GM19238 (cell line): Measurements from ENCODE around the gene ATXN7L2.
A peak's percentile ranks its signal among the peaks of the same experiment; 100 is the strongest.
"Not testable (repeated sequence)": the region's sequence is repeated elsewhere in the genome, so short reads cannot be mapped to it uniquely, and the experiment has no call there.

ENCODE experiments used
- DNase-seq: peaks from one replicate; pipeline ENCODE4 v3.0.0; 2011; ENCODE audit warnings: low spot score; ENCODE audit not compliant: insufficient read length

Gene ATXN7L2

GRCh38 chr1:109483672-109484518 lies at the start of gene ATXN7L2:
Gene ATXN7L2 (plus strand): TSS chr1:109483905. CDS start chr1:109483954, 49 bp downstream.
- peak; percentile 98 for DNase-seq

DNA sequence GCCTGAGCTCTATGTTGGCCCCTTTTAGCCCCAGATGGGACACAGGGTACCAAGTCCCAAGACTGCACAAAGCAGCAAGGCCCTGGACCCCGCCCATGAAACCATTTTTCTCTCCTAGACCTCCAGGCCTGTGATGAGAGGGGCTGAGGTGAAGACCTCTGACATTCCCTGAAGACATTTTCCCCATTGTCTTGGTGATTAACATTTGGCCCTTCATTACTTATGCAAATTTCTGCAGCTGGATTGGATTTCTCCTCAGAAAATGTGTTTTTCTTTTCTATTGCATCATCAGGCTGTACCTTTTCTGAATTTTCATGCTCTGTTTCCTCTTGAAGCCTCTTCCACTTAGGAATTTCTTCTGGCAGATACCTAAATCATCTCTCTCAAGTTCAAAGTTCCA lies 49.2 kb upstream of the ATXN7L2 start:
- DNase-seq: no peak

GRCh38 chr1:109438798-109439297 lies 44.9 kb upstream of the ATXN7L2 start:
- DNase-seq: no peak

GRCh38 chr1:109441069-109441468 lies 42.6 kb upstream of the ATXN7L2 start:
- DNase-seq: no peak

DNA sequence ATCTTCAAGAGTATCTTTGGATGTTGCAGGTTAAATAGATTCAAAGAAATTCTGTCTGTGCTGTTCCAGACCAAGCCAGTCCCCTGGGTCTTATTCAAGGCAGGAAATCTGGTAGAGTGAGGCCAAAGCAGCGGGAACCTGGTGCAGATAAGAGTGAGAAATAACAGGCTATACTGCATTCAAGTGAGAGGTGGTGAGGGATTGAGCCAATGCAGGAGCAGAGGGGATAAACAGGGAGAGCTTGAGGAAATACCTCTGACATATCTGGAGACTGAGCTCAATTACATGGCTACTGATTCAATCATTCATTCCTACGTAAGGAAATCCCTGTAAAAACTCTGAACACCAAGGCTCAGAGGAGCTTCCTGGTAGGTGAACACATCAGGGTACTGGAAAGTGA lies 40.2 kb upstream of the ATXN7L2 start:
- DNase-seq: no peak

GRCh38 chr1:109444346-109444745 lies 39.4 kb upstream of the ATXN7L2 start:
- DNase-seq: no peak

GRCh38 chr1:109445949-109446695 lies 37.6 kb upstream of the ATXN7L2 start:
- DNase-seq: not testable (repeated sequence)

GRCh38 chr1:109447524-109447923 lies 36.2 kb upstream of the ATXN7L2 start:
- no peak for DNase-seq

DNA sequence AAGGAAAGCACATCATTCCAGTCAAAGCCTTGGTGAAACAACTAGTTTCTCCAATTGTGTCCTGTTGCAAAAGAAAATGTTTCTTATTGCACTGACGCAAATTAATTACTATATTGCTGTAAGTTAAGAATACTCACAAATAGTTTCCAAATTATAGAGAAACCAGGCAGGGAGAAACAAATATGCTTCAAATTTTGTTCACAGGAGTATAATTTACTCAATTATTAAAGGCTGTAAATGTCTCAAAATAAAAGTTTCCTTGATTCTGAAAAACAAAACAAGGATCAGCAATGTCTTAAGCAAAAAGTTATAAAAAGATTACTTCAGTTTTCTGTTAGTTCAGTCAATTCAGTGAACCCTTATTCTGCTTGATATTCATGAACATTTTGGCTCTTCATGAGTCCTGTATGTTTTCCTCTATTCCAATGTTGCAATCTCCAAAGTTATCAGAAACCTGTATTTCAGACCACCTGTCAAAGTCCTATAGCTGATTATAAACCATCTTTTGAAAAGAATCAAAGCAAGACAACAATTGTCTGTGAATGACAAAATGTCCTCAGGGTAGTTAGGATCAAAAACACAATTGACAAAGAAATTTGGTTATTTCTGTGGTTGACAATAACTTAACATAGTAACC lies 29.1 kb upstream of the ATXN7L2 start:
- no peak for DNase-seq

GRCh38 chr1:109457819-109458218 lies 25.9 kb upstream of the ATXN7L2 start:
- no peak for DNase-seq

GRCh38 chr1:109466125-109466451 lies 17.6 kb upstream of the ATXN7L2 start:
- DNase-seq: no peak

DNA sequence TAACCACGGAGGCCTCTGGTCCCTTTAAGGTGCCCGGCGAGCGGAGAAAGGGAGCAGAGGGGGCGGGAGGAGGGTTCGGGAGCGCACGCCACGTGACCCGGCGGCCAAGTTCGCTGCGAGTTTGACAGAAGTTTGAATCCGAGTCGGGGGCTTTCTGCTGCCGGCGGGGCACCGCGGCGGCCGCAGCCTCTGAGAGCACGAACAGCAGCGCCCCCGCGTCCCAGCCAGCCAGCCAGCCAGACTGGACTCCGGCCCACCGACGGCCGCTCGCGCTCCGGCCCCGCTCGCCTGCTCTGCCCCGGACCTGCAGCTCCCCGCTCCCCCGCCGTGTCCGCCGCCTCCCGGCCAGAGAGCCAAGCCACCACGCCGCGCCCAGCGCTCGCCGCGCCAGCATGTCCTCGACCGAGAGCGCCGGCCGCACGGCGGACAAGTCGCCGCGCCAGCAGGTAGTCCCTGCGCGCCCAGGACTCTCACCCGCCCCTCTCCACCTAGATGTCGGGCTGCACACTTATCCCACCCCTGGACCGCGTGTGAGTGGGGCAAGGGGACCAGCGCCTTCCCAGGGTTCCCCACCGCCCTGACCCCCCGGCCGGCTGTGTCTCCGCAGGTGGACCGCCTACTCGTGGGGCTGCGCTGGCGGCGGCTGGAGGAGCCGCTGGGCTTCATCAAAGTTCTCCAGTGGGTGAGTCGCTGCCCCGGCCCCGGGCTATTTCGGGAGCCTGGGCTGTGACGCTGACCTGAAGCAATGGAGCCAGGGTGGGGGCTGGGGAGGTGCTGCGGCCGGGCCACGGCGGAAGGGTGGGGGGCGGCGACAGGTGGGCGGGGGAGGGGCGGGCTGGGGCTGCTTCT lies 17.0 kb upstream of the ATXN7L2 start, which contains the start of gene SYPL2:
Gene SYPL2, plus strand, starts transcription at position 95 of the 849 bp plus-strand sequence. Its CDS starts 298 bp downstream, at position 393.
- no peak for DNase-seq

DNA sequence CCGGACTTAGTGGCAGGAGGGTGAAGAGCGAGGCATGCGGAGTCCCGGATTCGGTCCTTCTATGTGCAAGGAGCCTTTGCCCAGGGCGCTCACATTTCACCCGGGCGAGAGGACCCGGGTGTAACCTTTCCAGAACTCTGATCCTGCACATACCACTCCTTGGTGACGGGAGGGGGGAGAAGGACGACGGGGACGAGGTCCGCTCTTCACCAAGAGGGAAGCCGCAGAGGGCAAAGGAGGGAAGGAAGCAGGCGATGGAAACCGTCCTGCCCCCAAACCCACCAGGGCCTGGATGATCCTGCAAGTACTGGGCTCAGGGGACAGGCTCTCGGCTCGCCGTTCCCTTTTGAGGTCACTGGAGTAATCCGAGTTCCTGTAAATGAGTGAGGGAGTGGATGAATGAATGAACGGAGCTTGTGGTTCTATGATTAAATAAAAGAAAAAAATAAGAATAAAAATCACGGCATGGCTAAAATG lies 16.4 kb upstream of the ATXN7L2 start:
- no peak for DNase-seq

GRCh38 chr1:109468061-109468460 lies 15.6 kb upstream of the ATXN7L2 start:
- no peak for DNase-seq

GRCh38 chr1:109468903-109469302 lies 14.8 kb upstream of the ATXN7L2 start:
- DNase-seq: no peak

DNA sequence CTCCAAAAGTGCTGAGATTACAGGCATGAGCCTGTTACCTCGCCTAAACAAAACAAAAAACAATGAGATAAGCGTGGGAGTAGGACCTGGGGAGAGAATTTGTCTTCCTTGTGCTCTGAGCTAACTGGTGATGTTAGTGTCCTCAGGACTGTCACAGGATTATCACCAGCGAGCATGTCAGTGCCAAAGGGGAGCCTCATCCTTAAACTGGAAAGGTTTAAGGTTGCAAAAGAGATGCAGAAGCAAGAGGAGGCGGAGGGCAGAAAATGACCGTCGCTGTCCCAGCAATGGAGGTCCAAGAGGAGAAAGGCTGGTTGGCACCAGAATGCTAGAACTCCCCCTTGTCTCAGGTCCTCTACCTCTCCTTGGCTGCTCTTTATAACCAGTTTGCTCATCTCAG lies 13.5 kb upstream of the ATXN7L2 start:
- no peak for DNase-seq

DNA sequence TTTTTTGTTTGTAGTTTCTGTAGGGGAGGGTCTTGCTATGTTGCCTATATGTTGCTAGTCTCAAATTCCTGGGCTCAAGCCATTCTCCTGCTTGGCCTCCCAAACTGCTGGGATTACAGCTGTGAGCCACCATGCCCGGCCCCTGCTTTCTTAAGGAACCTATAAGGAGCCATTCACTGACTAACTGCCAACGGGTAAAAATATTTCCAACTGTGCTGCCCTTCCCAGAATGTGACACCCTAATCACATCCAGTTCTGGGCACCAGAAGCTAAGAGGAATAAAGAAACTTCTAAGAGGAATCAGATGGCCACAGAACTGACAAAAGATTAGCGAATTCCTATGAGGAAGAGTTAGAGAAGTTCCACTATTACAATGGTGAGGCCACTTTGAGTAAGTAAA lies 10.9 kb upstream of the ATXN7L2 start:
- DNase-seq: no peak

DNA sequence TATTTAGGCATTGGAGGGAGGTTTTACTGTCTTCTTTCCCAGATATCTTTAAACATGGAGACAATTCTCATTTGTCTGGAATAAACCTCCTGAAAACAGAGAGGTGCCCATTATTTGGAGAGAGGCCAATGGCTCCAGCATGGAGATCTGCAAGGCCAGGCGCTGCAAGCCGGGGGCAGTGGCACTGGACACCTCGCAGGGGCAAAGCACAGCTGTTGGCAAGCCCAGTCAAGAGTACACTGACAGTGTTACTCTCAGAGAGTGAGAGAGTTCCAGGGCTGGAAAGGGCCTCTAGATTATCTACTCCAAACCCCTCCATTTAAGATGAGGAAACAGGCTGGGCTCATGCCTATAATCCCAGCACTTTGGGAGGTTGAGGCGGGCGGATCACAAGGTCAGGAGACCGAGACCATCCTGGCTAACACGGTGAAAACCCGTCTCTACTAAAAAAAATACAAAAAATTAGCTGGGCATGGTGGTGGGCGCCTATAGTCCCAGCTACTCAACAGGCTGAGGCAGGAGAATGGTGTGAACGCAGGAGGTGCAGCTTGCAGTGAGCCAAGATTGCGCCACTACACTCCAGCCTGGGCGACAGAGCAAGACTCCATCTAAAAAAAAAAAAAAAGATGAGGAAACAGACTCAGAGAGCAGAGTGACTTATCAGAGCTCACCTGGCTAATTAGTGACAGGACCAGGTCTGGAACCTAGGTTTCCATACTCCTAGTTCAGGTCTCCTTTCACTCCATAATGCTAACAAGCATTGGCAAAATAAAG lies 10.2 kb upstream of the ATXN7L2 start:
- DNase-seq: not testable (repeated sequence)

GRCh38 chr1:109474697-109475096 lies 9.0 kb upstream of the ATXN7L2 start:
- DNase-seq: no peak

- DNase-seq: no peak
Measured at GRCh38 chr1:109475261-109475660, 8.4 kb upstream of the ATXN7L2 start.
